Stimulated activated CD4-positive, alpha-beta T cell treated with anti-CD3 and anti-CD28 coated beads, Interleukin-1b, Interleukin-23, amount 100 ng/mL, for 1 hour (primary cell): ENCODE data around the gene SYNGR3.

Source experiments
- DNase-seq, 2 donors: peaks; one replicate each; pipeline ENCODE4 v3.0.0-alpha.2; 2020; ENCODE audit warnings: low read depth in 2 of 2

SYNGR3 gene

DNA sequence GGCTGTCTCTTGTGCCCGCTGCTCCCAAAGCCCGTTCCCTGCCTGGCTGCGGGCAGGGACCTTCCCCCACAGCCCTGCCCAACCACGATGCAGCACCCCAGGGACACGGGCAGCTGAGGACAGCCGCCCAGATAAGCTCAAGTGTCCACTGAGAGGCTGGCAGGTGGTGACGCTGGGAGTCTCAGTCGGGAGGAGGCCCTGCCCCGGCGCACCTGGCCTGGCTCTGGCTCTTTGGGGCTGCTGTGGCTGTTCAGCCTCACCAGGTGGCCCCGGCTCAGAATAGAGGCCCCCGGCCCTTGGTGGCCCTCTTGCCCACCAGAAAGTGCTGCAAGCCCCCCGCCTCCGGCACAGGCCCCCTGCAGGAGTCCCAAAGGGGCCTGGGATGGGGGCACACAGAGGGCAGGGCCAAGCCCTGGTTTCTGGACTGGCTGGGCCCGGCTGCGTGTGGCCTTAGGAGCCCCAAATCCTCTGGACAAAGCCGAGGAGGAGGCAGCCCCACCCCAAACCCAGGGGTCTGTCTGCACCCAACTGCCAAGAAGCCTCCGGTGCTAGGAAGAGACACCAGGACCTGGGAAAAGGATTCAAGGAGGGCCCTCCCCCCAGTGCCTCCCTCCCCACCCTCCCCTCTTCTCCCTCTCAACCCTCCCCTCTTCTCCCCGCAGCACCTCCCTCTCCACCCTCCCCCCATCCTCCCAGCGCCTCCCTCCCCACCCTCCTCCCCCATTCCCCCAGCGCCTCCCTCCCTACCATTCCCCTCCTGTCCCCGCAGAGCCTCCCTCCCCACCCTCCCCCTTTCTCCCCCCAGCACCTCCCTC lies 52.6 kb downstream of the SYNGR3 start:
- DNase-seq = no peak

DNA sequence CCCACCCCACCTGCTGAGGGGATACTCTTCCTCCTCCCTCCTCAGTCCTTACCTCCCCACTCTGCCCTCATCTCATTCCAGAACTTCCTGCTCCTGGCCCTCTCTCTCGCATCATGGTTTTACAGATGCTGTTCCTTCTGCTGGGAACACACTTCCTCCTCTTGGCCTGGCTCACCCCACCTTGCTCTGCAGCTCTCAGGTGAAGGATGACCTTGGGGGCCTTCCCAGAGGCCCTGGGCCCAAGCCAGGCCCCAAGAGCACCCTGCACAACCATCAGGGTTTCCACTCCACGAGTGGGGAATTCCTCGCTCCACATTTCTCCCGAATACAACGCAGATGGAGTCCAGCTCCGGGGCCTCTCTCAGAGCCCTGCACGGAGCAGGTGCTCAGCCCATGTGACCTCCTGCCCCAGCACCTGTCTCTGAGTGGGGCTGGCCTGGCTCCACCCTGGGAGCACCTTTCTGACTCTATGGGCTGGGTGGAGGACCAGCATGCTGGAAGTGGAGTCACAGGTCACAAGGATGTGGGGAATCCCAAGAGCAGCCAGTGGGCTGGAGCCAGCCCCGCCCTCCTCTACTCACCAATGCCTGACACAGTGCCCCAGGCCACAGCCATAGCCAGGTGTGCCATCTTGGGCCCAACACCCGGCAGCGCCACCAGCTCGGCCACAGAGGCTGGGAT lies 53.4 kb downstream of the SYNGR3 start:
- DNase-seq = no peak
